Embryonic facial prominence (tissue), 1 donor: ENCODE data around the gene CD274.
"Not testable (repeated sequence)": the region's sequence is repeated elsewhere in the genome, so short reads cannot be mapped to it uniquely, and the experiment has no call there.

Experiments
- DNase-seq: peaks from one replicate; pipeline ENCODE4 v3.0.0-alpha.2; 2016; ENCODE audit errors: extremely low spot score

The CD274 gene

DNA sequence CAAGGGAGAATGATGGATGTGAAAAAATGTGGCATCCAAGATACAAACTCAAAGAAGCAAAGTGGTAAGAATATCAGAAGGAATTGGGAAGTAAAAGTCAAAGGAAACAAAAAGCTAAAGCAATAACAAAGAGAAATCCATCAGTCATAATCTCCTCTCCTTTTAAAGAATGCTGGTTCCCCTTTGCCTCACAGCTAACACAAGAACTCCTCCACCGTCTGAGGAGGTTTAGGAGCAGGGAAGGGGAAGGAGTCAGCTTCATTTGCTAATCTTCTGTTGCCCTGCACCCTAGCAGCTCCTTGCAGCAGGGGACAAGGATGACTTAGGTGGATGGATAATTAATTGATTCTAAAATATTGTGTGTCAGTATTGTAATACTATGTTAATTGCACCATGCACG, 16.4 kb downstream of the CD274 start:
- no peak for DNase-seq

DNA sequence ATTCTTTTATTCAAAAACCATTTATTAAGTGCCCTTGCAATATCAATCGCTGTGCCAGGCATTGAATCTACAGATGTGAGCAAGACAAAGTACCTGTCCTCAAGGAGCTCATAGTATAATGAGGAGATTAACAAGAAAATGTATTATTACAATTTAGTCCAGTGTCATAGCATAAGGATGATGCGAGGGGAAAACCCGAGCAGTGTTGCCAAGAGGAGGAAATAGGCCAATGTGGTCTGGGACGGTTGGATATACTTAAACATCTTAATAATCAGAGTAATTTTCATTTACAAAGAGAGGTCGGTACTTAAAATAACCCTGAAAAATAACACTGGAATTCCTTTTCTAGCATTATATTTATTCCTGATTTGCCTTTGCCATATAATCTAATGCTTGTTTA, 18.5 kb downstream of the CD274 start:
- no peak for DNase-seq

DNA sequence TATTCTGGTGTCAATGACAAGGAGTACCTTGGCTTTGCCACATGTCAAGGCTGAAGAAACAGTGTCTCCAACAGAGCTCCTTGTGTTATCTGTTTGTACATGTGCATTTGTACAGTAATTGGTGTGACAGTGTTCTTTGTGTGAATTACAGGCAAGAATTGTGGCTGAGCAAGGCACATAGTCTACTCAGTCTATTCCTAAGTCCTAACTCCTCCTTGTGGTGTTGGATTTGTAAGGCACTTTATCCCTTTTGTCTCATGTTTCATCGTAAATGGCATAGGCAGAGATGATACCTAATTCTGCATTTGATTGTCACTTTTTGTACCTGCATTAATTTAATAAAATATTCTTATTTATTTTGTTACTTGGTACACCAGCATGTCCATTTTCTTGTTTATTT, 19.8 kb downstream of the CD274 start:
- DNase-seq, result no peak

DNA sequence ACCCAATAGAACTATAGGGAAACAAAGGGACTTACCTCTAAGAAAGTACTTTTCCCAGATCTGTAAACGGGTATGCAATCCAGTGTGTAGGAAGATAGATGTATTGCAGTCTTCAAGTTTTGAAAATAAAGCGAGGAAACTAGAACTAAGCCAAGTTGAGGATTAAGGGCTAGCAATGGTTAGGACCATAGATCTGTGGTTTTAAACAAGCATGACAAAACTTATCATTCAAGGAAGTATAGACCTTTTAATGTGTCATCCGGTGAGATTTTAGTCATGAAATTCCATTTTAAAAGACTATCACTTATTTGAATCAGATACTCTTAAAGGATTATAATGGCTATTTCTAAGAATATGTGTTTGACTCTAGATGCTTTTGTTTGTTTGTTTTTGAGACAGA, 20.5 kb downstream of the CD274 start:
- DNase-seq, result no peak

DNA sequence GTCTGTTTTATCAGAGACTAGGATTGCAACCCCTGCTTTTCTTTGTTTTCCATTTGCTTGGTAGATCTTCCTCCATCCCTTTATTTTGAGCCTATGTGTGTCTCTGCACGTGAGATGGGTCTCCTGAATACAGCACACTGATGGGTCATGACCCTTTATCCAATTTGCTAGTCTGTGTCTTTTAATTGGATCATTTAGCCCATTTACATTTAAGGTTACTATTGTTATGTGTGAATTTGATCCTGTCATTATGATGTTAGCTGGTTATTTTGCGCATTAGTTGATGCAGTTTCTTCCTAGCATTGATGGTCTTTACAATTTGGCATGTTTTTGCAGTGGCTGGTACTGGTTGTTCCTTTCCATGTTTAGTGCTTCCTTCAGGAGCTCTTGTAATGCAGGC, 25.3 kb downstream of the CD274 start:
- not testable (repeated sequence) for DNase-seq

DNA sequence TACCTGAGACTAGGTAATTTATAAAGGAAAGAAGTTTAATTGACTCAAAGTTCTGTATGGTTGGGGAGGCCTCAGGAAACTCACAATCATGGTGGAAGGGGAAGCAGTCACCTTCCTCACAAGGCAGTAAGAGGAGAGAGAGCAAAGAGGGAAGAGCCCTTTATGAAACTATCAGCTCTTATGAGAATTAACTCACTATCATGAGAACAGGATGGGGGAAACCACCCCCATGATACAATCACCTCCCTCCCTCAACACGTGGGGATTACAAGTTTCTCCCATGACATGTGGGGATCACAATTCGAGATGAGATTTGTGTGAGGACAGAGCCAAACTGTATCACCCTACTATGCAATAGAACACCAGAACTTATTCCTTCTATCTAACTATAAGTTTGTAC, 27.9 kb downstream of the CD274 start:
- no peak for DNase-seq

DNA sequence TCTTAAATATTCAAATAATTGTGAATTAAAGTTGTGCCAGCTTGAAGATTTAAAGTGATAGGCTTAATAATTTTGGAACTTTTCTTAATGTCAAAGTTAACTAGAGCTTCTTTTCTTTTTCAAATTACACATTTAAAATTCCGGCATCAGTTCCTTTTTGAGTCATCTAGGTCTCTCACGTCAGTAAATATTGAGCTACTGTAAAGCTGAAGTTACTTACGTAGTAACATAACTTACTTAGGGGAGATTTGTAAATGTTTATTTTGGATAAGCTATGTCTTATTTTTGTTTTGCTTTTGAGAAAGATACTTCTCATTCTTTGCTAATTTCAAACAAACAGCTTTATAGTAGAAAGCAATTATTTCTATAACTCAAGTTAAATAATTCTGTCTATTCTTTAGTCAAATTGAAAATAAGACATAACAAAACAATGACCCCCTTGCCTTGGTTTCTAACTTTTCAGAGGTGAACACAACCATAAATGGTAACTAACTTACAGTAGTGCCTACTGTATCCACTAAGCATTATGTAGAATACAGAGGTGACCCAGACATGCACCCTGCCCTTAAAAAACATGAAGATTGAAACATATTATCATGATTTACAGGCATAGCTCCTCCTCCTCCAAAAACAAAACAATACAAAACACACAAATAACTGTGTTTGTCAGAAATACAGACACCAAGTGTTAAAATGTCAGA, 29.8 kb downstream of the CD274 start:
- DNase-seq, result no peak

DNA sequence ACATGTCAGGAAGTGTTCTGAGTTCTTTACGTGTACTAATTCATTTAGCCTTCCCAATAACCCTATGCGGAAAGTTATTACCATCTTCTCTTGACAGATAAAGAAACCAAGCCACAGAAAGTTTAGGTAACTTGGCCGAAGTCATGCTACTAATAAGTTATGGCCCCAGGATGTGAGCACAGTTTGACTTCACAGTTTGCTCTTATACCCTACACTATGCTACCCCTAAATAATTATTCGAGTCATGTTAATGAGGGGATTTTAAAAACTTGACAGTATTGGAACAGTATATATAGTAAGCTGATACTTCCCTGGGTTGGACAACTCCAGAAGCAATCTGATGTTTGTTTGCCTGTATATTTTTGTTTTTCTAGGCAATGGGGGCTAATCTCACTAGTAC, 30.6 kb downstream of the CD274 start:
- DNase-seq, result no peak

DNA sequence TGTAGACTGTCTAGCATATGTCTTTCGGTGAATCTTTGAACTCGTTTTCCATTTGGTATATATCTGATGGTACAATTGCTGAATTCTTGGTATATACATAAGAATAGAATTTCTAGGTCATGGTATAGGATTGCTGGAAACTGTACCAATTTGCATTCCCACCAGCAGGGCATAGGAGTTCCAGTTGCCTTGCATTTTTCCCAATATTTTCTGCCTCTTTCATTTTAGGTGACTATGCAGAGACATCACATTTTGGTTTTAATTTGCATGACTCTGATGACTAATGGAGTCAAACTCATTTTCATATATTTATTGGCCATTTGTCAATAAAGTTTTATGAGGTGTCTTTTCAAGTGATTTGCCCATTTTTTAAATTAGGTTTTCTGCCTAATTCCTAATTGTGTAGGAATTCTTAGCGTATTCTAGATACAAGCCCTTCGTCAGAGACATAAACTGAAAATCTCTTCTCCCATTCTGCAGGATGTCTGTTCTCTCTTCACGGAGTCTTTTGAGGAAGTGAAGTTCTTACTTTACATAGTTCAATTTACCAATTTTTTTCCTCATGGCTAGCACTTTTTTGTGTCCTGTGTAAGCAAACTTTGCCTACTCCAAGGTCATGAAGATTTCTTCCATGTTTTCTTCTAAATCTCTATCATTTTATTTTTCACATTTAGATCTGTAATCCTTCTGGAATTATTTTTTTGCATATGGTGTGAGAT, 31.1 kb downstream of the CD274 start:
- no peak for DNase-seq

DNA sequence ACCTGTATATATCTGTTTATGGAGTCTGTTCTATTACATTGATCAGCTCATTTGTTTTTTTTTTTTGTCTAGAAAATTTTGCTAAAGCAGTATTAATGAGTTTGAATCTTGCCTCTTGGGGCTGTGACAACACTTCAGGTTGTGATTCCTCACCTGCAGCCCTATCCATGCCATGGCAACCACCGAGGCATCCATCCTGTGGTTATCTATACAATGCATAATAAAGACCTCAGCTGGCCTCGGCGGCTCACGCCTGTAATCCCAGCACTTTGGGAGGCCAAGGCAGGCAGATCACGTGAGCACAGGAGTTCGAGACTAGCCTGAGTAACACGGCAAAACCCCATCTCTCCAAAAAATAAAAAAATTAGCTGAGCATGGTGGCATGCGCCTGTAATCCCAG, 31.9 kb downstream of the CD274 start:
- no peak for DNase-seq

DNA sequence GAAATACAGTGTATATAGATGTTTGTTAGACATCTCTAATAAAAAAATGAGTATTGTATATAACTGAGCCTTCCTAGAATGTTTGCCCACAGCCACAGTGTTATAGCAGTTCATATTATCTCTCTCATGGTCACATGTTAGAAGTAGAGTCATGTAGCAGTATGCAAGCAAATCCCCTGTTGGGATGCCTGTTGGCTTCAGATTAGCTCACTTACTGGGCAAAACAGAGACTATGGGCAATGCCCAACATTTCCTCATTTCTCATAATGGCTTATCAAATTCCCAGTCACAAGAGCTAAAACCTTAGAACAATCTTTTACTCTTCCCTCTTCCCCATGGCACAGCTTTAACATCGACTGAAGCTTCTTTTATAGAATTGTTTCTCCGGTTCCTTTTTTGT, 33.0 kb downstream of the CD274 start:
- DNase-seq, result no peak

DNA sequence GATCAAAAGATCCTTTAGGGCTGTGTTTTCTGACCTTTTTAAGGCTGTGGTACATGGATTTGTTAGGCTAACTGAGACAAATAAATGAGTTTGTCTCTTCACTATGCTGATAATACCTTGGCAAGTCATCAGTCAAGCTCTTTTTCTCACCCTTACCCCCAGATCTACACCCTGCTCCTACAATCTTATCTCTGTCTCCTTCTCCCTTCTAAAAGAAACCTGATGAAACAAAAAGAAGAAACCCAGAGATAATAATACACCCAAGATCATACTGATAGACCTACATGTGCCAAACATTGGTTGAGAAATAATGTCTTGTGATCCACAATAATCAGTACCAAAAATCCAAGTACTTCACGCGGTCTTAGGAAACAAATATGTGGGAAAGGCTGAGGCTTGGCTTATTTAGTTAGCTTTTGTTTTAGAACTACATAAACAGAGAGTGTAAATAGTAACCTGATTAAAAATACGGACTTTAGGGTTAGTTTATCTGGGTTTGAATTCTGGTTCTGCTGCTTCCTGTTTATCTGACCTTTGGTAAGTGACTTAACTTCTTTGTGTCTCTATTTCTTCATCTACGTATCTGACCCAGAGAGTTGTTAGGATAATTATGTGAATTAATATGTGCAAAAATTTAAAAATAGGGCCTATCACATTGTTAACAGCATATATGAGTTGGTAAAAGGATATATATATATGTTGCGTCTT, 35.2 kb downstream of the CD274 start:
- no peak for DNase-seq

DNA sequence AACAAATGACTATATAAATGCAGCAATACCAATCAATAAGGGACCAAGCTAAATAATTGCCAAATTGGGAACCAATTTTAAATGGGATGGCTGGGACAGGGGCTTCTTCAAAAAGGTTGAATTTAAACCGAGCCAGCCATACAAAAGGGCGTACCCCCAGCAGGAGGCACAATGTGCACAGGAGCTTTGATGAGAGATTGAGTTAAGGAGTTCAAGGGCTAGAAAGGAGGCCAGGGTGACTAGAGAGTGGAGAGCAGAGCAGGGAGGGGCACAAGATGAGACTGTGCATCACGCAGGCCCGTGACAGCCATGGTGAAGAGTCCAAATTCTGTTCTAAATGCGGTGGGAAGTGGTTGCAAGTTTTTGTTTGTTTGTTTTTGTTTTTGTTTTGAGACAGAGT, 36.6 kb downstream of the CD274 start:
- DNase-seq, result no peak

DNA sequence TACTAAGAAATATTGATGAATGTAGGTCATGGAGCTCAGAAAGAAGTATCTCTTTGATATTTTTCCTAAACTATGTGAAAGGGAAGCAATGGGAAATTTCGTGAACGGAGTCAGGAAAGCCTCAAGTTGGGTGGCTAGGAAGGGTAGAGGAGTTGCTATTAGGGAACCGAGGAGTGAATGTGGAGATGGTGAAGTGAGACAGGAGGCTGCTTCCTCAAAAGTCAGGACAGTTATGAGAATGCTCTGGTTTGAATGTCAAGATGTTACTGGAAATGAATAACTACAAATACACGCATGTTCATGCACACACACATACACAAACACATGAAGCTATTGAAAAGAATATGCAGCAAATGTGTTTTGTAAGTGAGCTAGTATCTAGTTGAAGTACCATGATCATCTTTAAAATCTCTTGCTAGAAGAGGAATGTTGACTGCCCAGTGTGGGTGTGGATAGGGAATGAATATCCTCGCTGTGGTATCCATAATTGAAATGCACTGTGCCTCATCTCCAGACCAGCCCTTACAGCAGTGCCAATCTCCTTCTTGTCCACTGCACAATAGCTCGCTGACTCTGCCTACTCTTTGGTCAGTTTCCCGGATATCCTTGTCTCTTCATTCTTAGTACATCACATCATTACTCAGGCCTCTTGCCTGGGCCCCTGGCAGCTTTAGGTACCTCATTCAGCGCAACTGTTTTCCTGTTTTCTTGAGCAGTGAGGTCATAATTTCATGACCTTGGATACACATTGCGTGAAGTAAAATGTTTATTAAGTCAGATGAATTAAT, 38.1 kb downstream of the CD274 start:
- no peak for DNase-seq

DNA sequence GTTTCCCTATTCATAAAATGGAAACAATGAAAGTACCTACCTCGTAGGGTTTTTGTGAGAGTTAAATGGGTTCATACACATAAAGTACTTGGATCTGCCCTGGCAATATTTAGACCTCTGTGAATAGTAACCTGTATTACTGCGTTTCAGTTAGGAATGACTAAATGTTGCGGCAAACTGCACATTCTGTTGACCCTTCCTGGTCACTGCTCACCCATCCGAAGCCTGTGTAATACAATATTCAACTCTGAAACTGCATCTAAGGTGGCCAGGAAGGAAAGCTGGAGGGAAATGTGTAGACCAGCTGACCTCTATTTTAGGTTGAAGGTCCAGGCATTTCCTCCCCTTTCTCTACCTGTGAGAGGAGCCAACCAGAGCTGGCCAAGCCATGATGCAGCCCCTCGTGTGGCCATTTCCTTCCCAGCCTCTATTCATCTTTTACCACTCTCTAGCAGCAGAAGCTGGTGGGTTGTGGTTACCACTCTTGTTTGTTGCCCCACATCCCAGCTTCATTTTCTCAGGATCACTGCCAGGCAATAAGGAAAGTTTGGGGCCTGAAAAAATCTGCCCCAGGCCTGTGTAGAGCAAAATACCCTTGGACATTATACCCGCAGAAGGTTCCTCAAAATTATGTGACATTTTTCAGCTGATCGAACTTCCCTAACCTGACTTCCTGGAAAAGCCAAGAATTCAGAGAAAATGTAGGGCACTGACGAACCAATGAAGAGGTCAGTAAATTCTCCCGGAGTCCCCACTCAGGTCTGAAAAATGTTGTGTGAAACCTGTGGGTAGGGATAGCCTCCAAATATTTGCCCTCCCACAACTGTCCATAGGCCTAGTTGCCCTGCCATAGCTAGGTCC, 39.5 kb downstream of the CD274 start:
- no peak for DNase-seq

DNA sequence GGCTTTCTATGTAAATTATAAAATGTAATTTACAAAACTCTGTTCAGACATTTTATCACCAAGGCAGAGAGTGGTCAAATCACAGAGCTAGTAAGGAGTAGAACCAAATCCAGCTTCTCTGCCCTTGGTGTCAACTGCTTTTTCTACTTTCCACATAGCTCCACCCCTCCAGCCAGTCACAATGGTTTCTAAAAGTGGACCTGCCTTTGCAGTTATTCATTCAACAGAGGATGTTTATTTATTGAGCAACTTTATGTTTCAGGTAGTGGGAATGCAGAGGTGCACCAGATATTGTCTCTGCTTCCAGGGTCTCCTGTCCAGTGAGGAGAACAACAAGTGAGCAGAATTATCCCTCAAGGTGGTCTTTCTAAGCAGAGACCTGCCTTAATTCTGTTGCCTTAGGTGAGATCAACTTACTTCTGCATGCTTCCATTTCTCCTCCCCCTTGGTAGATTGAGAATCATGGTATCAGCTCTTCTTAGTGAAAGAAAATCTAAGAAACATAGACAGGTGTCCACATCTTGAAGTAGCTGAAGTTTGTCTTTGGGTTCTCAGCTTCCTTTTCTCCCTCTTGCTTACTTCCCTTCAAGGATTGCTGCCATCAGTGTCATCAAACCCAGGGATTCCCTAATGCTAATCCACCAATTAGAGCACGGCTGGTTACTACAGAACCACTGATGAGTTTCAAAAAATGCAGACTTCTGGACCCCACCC, 42.8 kb downstream of the CD274 start:
- DNase-seq, result no peak

DNA sequence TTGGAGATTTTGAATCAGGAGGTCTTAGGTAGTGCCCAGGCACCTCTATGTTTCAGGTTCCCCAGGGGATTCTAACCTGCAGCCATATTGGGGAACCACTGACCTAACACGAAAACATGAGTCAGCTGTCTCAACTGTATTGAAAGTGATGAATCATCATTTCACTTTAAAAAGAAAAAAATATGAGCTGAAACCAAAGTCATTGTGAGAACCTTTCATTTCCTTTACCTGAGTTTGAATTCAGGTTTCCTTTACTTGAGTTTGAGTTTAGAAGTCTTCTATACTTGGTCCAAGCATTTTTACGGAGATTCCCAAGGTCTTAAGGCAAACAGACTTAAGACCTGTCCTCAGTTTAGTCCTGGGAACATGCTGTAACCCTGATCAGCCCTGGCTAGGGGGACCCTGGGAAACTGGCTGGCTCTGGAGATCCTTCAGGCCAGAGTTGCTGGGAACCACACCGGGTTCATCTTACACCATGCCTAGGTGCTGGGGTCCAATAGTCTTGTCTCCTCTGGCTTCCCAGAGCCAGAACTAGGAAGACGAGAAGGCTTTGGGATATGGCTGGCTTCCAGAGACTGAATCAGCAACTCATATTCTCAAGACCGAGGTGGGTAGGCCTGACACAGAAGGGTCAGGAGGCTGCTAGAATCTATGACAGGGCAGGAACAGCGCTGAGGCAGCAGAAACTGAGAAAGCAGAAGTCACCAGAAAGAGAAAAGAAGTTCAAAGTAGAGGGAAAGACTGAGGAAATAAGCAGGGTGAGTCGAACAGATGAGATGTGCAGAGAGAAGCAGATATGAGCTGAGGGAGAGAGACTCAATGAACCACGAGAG, 43.6 kb downstream of the CD274 start:
- DNase-seq, result no peak

DNA sequence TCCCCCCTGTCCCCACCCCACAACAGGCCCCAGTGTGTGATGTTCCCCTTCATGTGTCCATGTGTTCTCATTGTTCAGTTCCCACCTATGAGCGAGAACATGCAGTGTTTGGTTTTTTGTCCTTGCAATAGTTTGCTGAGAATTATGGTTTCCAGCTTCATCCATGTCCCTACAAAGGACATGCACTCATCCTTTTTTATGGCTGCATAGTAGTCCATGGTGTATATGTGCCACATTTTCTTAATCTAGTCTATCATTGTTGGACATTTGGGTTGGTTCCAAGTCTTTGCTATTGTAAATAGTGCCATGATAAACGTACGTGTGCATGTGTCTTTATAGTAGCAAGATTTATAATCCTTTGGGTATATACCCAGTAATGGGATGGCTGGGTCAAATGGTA, 44.4 kb downstream of the CD274 start:
- not testable (repeated sequence) for DNase-seq

DNA sequence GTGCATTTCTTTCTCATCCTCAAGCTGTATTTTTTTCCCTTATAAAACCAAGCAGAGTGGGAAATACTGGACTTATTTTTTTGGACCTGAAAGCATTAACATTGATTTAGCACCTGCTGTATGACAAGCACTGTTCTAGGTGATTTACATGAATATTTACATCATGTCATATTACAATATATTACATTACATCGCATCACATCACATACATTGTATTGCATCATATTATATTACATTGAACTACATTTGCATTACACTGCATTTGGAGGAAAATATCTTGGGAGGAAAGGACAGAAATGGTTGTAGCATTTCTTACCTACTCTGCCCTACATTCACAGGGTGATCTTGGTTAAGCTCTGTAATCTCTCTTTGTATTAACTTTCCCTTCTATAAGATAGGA, 48.8 kb downstream of the CD274 start:
- DNase-seq, result no peak
